ENCODE measurements around the gene TEAD1.

TEAD1 gene

DNA sequence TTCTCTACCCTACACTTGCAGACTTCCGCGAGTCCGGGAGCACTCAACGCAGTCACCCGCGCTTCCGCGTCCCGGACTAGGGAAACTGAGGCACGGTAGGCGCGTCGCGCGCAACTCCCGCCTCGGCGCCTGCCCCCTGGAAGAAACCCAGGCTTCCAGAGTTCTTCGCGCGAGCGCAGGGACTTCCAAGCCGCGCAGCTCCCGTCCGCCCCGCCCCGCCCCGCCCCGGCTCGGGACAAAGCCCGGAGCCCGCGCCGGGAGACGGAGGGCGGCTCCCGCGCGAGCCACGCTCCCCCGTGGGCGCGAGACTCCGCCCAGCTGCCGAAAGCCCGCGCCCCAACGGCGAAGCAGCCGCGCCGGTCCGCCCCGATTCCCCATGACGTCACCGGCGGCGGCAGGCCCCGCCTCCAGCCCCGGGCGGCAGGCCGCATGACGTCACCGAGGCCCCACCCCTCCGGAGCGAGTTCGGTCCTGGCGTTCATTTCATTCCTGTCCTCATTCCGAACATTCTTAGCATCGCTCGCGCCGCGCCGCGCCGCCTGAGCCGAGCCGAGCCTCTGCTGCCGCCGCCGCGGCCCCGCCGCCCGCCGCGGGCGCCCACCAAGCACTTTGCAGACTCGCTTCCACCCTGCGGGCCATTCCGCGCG is at the start of gene TEAD1:
Gene TEAD1 (plus strand): TSS at position 498 of the 647 bp plus-strand sequence.
- in situ Hi-C loops (cut with HindIII; ENCODE audit: low sequenced_read_pairs): no loop called here

- in situ Hi-C loops (cut with HindIII; ENCODE audit: low sequenced_read_pairs): no loop called here
These were observed 49.6 kb upstream of the TEAD1 start for GRCh38 chr11:12624595-12624994.

GRCh38 chr11:12625438-12626071 is 48.7 kb upstream of the TEAD1 start:
- in situ Hi-C loops (cut with HindIII; ENCODE audit: low sequenced_read_pairs): no loop called here

DNA sequence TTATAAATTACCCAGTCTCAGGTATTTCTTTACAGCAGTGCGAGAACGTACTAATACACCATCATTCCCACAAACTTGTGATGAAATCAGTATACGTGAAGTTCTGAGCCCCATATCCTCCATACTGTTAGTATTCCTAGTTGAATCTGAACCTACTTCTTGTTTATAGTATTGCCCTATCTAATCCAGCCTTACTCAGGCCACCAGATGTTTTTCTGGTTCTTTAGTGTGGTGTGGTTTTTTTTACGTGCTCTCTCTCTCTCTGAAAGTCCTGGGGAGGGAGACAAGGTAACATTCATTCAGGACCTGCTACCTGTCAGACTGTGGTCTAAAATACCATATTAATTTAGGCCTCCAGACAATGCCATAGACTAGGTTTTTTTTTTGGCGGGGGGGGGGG is 47.6 kb upstream of the TEAD1 start:
- in situ Hi-C loops (cut with HindIII; ENCODE audit: low sequenced_read_pairs): no loop called here

GRCh38 chr11:12628314-12628713 is 45.9 kb upstream of the TEAD1 start:
- in situ Hi-C loops (cut with HindIII; ENCODE audit: low sequenced_read_pairs): no loop called here

GRCh38 chr11:12629601-12630313 is 44.5 kb upstream of the TEAD1 start:
- in situ Hi-C loops (cut with HindIII; ENCODE audit: low sequenced_read_pairs): no loop called here

- in situ Hi-C loops (cut with HindIII; ENCODE audit: low sequenced_read_pairs): no loop called here
These were observed 42.6 kb upstream of the TEAD1 start for GRCh38 chr11:12631651-12632050.

GRCh38 chr11:12634329-12634728 is 39.9 kb upstream of the TEAD1 start:
- in situ Hi-C loops (cut with HindIII; ENCODE audit: low sequenced_read_pairs): no loop called here

- in situ Hi-C loops (cut with HindIII; ENCODE audit: low sequenced_read_pairs): no loop called here
These were observed 37.3 kb upstream of the TEAD1 start for GRCh38 chr11:12636871-12637410.

- in situ Hi-C loops (cut with HindIII; ENCODE audit: low sequenced_read_pairs): no loop called here
These were observed 34.8 kb upstream of the TEAD1 start for GRCh38 chr11:12639388-12639787.

GRCh38 chr11:12640355-12640754 is 33.9 kb upstream of the TEAD1 start:
- in situ Hi-C loops (cut with HindIII; ENCODE audit: low sequenced_read_pairs): no loop called here

- in situ Hi-C loops (cut with HindIII; ENCODE audit: low sequenced_read_pairs): no loop called here
These were observed 33.0 kb upstream of the TEAD1 start for GRCh38 chr11:12640926-12641849.

GRCh38 chr11:12642040-12642439 is 32.2 kb upstream of the TEAD1 start:
- in situ Hi-C loops (cut with HindIII; ENCODE audit: low sequenced_read_pairs): no loop called here

- in situ Hi-C loops (cut with HindIII; ENCODE audit: low sequenced_read_pairs): no loop called here
These were observed 31.3 kb upstream of the TEAD1 start for GRCh38 chr11:12642806-12643428.

DNA sequence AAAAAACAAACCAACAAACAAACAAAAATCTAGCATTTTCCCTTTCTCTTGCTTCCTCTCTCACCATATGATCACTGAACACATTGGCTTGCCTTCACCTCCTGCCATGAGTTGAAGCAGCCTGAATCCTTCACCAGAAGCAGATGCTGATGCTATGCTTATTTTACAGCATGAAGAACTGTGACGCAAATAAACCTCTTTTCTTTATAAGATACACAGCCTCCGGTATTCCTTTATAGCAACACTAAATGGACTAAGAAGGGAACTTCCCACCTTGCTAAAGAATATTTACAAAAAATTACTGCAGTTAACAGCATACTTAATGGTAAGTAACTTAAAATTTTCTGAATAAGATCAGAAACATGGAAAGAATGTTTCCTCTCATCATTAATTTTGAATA is 27.7 kb upstream of the TEAD1 start:
- in situ Hi-C loops (cut with HindIII; ENCODE audit: low sequenced_read_pairs): no loop called here

- in situ Hi-C loops (cut with HindIII; ENCODE audit: low sequenced_read_pairs): no loop called here
These were observed 20.5 kb upstream of the TEAD1 start for GRCh38 chr11:12653729-12654128.

DNA sequence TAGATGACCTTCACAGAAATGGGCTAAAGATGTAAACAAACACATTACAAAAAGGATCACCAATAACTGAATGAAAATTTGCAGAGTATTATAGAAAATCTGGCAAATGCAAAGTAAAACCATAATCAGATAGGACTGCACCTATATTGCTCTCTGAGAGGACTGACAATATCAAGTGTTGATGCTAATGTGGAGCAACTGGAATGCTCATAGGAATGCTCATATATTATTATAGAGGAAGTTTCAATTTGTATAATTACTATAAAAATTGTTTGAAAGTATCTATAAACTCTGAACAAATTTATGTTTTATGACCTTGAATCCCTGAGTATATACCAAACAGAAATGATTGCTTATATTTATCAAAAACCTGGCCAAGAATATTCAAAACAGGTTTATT is 18.4 kb upstream of the TEAD1 start:
- in situ Hi-C loops (cut with HindIII; ENCODE audit: low sequenced_read_pairs): no loop called here

DNA sequence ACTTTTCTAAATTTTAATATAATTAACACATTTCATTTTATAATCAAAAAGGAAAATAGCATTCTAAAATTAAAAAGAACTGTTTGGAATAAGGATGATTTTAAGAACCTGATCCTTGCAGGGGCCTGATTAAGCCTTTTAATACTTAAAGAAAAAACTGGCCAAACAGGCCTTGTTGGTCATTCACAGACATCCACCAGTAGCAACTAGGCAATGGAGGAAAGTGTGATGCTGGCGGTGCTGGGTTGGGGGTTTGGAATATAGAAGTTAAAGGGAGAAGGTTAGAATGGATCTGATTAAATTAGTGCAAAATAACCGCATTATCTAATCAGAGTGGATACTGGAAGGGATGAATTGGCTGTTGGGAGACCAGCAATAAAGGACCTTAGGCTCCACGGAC is 16.9 kb upstream of the TEAD1 start:
- in situ Hi-C loops (cut with HindIII; ENCODE audit: low sequenced_read_pairs): no loop called here

DNA sequence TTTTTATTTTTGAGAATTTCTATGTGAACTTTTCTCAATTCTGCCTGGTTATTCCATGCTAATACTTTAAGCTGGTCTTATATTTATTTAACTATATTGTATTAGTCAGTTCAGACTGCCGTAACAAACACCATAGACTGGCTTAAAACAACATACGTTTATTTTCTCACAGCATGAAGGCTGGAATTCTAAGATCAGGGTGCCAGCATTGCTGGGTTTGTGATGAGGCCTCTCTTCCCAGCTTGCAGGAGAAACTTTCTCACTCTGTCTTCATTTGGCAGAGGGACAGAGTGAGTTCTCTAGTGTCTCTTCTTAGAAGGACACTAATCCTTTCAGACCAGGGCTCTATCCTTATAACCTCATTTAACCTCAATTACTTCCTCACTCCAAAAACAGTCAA is 16.2 kb upstream of the TEAD1 start:
- in situ Hi-C loops (cut with HindIII; ENCODE audit: low sequenced_read_pairs): no loop called here

- in situ Hi-C loops (cut with HindIII; ENCODE audit: low sequenced_read_pairs): no loop called here
These were observed 12.0 kb upstream of the TEAD1 start for GRCh38 chr11:12662101-12662689.

Measured in DLD1 (cell line).